Neural crest cell (in vitro differentiated cells): ENCODE data around the gene SPDYC. TPM values are rescaled to one million over a fixed set of nuclear protein-coding genes. Genes with fewer than 3 reads are reported as not detected.

Experiments
- DNase-seq: peaks from one replicate; pipeline ENCODE4 v3.0.0; 2021; ENCODE audit warnings: low read depth, mixed read lengths, low spot score
- H3K27ac Mint-ChIP-seq: one replicate; pipeline ENCODE4 v1.8.0; 2021; ENCODE audit warnings: mild to moderate bottlenecking, mixed read lengths; ENCODE audit not compliant: unreplicated experiment
- H3K27me3 Mint-ChIP-seq: 2 replicates; pipeline ENCODE4 v1.8.0; 2021; ENCODE audit warnings: low read depth, mild to moderate bottlenecking, mixed read lengths
- H3K36me3 Mint-ChIP-seq: 2 replicates; pipeline ENCODE4 v1.8.0; 2021; ENCODE audit warnings: low read depth, mild to moderate bottlenecking, mixed read lengths
- H3K4me1 Mint-ChIP-seq: 2 replicates; pipeline ENCODE4 v1.8.0; 2021; ENCODE audit warnings: mixed read lengths
- H3K4me3 Mint-ChIP-seq: one replicate; pipeline ENCODE4 v1.8.0; 2021; ENCODE audit warnings: mild to moderate bottlenecking, mixed read lengths
- H3K9me3 Mint-ChIP-seq: 2 replicates; pipeline ENCODE4 v1.8.0; 2021; ENCODE audit warnings: mixed read lengths
- CTCF ChIP-seq: fragments of 200-600 bp; sonication (generic); conservative IDR thresholded peaks from 2 replicates; pipeline ENCODE4 v1.5.0; 2021; ENCODE audit warnings: antibody characterized with exemption, mild to moderate bottlenecking
- total RNA-seq: library from RNA; stranded (reverse); gene quantifications from 2 replicates; pipeline ENCODE4 v1.2.1, GENCODE V29; 2021

Gene SPDYC
- total RNA-seq, 1 donor from 2014 or later, result not detected

GRCh38 chr11:65150509-65151299 is 19.3 kb upstream of the SPDYC start:
- Mint-ChIP-seq H3K4me1 (peaks cover 6% of the 10 kb centered on the region), H3K9me3 (no peaks in the 10 kb centered on the region), H3K36me3 (no peaks in the 10 kb centered on the region), H3K4me3 (no peak overlapping the region), H3K27me3 (peaks cover 34% of the 10 kb centered on the region), H3K27ac (no peak overlapping the region)
- TF ChIP-seq CTCF, result no peak
- DNase-seq, result no peak

GRCh38 chr11:65151331-65151899 is 18.6 kb upstream of the SPDYC start:
- no peak for DNase-seq
- H3K4me3 Mint-ChIP-seq, result no peak overlapping the region
- no peaks in the 10 kb centered on the region for H3K36me3 Mint-ChIP-seq
- no peak for TF ChIP-seq CTCF
- peaks cover 6% of the 10 kb centered on the region for H3K4me1 Mint-ChIP-seq
- H3K27me3 Mint-ChIP-seq, result peaks cover 29% of the 10 kb centered on the region
- no peak overlapping the region for H3K27ac Mint-ChIP-seq
- H3K9me3 Mint-ChIP-seq, result no peaks in the 10 kb centered on the region

- peaks cover 6% of the 10 kb centered on the region for H3K4me1 Mint-ChIP-seq
- no peak overlapping the region for H3K4me3 Mint-ChIP-seq
- no peaks in the 10 kb centered on the region for H3K9me3 Mint-ChIP-seq
- H3K27ac Mint-ChIP-seq, result no peak overlapping the region
- no peak for TF ChIP-seq CTCF
- peaks cover 29% of the 10 kb centered on the region for H3K27me3 Mint-ChIP-seq
- H3K36me3 Mint-ChIP-seq, result no peaks in the 10 kb centered on the region
- DNase-seq, result no peak
These were observed 17.9 kb upstream of the SPDYC start for GRCh38 chr11:65152122-65152521.

- DNase-seq, result no peak
- H3K4me3 Mint-ChIP-seq, result no peak overlapping the region
- no peak for TF ChIP-seq CTCF
- no peaks in the 10 kb centered on the region for H3K36me3 Mint-ChIP-seq
- H3K9me3 Mint-ChIP-seq, result no peaks in the 10 kb centered on the region
- H3K27me3 Mint-ChIP-seq, result peaks cover 46% of the 10 kb centered on the region
- H3K27ac Mint-ChIP-seq, result no peak overlapping the region
- no peaks in the 10 kb centered on the region for H3K4me1 Mint-ChIP-seq
These were observed 13.8 kb upstream of the SPDYC start for GRCh38 chr11:65156256-65156655.

GRCh38 chr11:65156926-65157325 is 13.1 kb upstream of the SPDYC start:
- no peak for DNase-seq
- no peaks in the 10 kb centered on the region for H3K9me3 Mint-ChIP-seq
- TF ChIP-seq CTCF, result no peak
- H3K36me3 Mint-ChIP-seq, result no peaks in the 10 kb centered on the region
- H3K4me3 Mint-ChIP-seq, result no peak overlapping the region
- peaks cover 40% of the 10 kb centered on the region for H3K27me3 Mint-ChIP-seq
- H3K27ac Mint-ChIP-seq, result no peak overlapping the region
- H3K4me1 Mint-ChIP-seq, result no peaks in the 10 kb centered on the region
